ENCODE measurements around the gene RHOJ. TPM values are rescaled to one million over a fixed set of nuclear protein-coding genes. Genes with fewer than 3 reads are reported as not detected.

Gene RHOJ
- total RNA-seq, 1 experiment from 2014 or later: not detected

DNA sequence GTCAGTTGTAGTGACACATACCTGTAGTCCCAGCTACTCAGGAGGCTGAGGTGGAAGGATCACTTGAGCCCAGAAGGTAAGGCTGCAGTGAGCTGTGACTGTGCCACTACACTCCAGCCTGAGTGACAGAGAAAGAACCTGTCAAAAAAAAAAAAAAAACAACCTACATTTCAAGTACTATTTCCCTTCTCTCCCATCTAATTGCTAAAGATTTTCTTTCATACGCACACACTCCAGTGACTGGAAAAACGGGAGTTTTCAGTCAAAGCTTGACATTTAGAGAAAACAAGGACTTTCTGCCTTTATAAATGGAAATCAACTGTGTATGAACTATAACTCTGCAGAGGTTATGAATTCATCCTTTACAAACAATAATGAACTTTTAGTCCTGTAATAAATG is 88.6 kb downstream of the RHOJ start:
- ChIA-PET POLR2A (no interaction called here), RAD21 (ENCODE audit: low non-redundant PET in 1 of 2, low total read pairs in 2 of 2, uncharacterized antibody in 2 of 2, unreplicated experiment in 2 of 2) (no interaction called here)
- intact Hi-C loops (cut with micrococcal nuclease): no loop called here

DNA sequence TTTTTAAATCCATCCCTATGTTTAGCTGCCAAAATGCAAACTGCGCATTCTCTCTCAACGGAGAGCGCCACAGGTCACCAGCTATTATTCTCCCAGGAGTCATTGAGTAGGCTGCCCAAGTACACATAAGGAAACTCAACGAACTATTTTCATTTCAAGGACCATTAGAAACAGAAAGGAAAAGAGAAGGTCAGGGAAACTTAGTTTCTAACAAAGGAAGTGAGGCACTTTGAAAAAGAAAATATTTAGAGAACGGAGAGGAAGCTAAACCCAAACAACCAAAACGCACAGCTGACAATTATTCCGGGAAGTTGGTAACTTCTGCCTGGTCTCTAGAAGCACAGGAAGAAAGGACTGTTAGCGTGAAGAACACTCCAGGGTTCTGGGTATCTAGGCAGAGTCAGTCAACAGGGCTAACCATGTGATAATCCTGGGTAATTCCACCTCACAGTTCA is 91.0 kb downstream of the RHOJ start:
- no peak for TF ChIP-seq TCF7L2 (IDR thresholded peaks at IDR 0.05; ENCODE audit: borderline replicate concordance, extremely low read depth, insufficient read depth, insufficient read length)
- TF ChIP-seq FOSL1 (IDR thresholded peaks at IDR 0.05; ENCODE audit: low read depth): no peak
- TF ChIP-seq EZH2 (IDR thresholded peaks at IDR 0.05): no peak
- TF ChIP-seq, protein P1, sequence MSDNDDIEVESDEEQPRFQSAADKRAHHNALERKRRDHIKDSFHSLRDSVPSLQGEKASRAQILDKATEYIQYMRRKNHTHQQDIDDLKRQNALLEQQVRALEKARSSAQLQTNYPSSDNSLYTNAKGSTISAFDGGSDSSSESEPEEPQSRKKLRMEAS (IDR thresholded peaks at IDR 0.05): no peak
- TF ChIP-seq, protein P2, sequence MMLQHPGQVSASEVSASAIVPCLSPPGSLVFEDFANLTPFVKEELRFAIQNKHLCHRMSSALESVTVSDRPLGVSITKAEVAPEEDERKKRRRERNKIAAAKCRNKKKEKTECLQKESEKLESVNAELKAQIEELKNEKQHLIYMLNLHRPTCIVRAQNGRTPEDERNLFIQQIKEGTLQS (IDR thresholded peaks at IDR 0.05): no peak
- TF ChIP-seq SP1 (IDR thresholded peaks at IDR 0.05; ENCODE audit: low read depth): no peak
- TF ChIP-seq CBX3 (IDR thresholded peaks at IDR 0.05; ENCODE audit: low read depth): no peak
- TF ChIP-seq YY1 (IDR thresholded peaks at IDR 0.05; ENCODE audit: extremely low read depth, insufficient replicate concordance, low read depth, low read length): no peak
- no peak for TF ChIP-seq JUND (IDR thresholded peaks at IDR 0.05)
- TF ChIP-seq ZFX (IDR thresholded peaks at IDR 0.05): no peak
- no peak for TF ChIP-seq SIN3A (IDR thresholded peaks at IDR 0.05; ENCODE audit: low read depth)
- TF ChIP-seq, protein P3, sequence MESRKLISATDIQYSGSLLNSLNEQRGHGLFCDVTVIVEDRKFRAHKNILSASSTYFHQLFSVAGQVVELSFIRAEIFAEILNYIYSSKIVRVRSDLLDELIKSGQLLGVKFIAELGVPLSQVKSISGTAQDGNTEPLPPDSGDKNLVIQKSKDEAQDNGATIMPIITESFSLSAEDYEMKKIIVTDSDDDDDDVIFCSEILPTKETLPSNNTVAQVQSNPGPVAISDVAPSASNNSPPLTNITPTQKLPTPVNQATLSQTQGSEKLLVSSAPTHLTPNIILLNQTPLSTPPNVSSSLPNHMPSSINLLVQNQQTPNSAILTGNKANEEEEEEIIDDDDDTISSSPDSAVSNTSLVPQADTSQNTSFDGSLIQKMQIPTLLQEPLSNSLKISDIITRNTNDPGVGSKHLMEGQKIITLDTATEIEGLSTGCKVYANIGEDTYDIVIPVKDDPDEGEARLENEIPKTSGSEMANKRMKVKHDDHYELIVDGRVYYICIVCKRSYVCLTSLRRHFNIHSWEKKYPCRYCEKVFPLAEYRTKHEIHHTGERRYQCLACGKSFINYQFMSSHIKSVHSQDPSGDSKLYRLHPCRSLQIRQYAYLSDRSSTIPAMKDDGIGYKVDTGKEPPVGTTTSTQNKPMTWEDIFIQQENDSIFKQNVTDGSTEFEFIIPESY (IDR thresholded peaks at IDR 0.05; ENCODE audit: extremely low read depth, insufficient replicate concordance, low read length): no peak
- no peak for DNase-seq (ENCODE audit: low read depth, low spot score)
- Histone ChIP-seq H3K9me2 (ENCODE audit: insufficient read depth) (no peaks in the 10 kb centered on the region), H3K4me3 (replicated peaks in 1 of 2; ENCODE audit: low read depth in 1 of 2, low read length in 2 of 2) (no peak overlapping the region), H3K27me3 (ENCODE audit: insufficient read depth, low read length) (peaks cover 51% of the 10 kb centered on the region), H2AFZ (ENCODE audit: low read depth, low read length, poor library complexity, severe bottlenecking) (no peak overlapping the region), H3K79me2 (ENCODE audit: insufficient read depth, low read length) (no peaks in the 10 kb centered on the region), H3K27ac (ENCODE audit: low read depth, low read length) (no peak overlapping the region), H3K9ac (ENCODE audit: low read length) (no peak overlapping the region), H3K9me3 (ENCODE audit: control insufficient read depth in 1 of 2, insufficient read depth in 1 of 2, low read depth in 1 of 2, low read length in 2 of 2) (no peaks in the 10 kb centered on the region), H3K36me3 (ENCODE audit: control insufficient read depth in 1 of 2, insufficient read depth in 2 of 2, low read length in 2 of 2) (no peaks in the 10 kb centered on the region), H3K4me2 (ENCODE audit: low read length) (no peak overlapping the region), H4K20me1 (ENCODE audit: insufficient read depth) (no peaks in the 10 kb centered on the region), H3K4me1 (ENCODE audit: control insufficient read depth in 1 of 2, insufficient read depth in 2 of 2, low read length in 2 of 2) (no peaks in the 10 kb centered on the region)
- ChIA-PET POLR2A (no interaction called here), RAD21 (ENCODE audit: low non-redundant PET in 1 of 2, low total read pairs in 2 of 2, uncharacterized antibody in 2 of 2, unreplicated experiment in 2 of 2) (no interaction called here), CTCF (no interaction called here)
- intact Hi-C loops (cut with micrococcal nuclease): no loop called here
- no peak for ATAC-seq
- BruUV-seq (replicated peaks): no TSS peak

More for the DNA sequence above, 88.6 kb downstream of the RHOJ start:
- H3K4me1 ChIP-seq (ENCODE audit: control insufficient read depth in 1 of 2, insufficient read depth in 2 of 2, low read length in 2 of 2): no peaks in the 10 kb centered on the region
- TF ChIP-seq RAD21 (IDR thresholded peaks at IDR 0.05; ENCODE audit: low read depth): no peak
- TF ChIP-seq SIN3A (IDR thresholded peaks at IDR 0.05; ENCODE audit: low read depth): no peak
- TF ChIP-seq TCF7L2 (IDR thresholded peaks at IDR 0.05; ENCODE audit: borderline replicate concordance, extremely low read depth, insufficient read depth, insufficient read length): no peak
- TF ChIP-seq YY1 (IDR thresholded peaks at IDR 0.05; ENCODE audit: extremely low read depth, insufficient replicate concordance, low read depth, low read length): no peak
- TF ChIP-seq EZH2phosphoT487 (IDR thresholded peaks at IDR 0.05; ENCODE audit: borderline replicate concordance): no peak
- no peak for TF ChIP-seq FOSL1 (IDR thresholded peaks at IDR 0.05; ENCODE audit: low read depth)
- no peak for TF ChIP-seq SRF (IDR thresholded peaks at IDR 0.05; ENCODE audit: low read depth)
- no peak for TF ChIP-seq CEBPB (IDR thresholded peaks at IDR 0.05; ENCODE audit: low read depth)
- no peak for TF ChIP-seq JUND (IDR thresholded peaks at IDR 0.05)
- TF ChIP-seq ELF1 (IDR thresholded peaks at IDR 0.05; ENCODE audit: borderline replicate concordance, low read depth): no peak
- TF ChIP-seq CBX3 (IDR thresholded peaks at IDR 0.05; ENCODE audit: low read depth): no peak
- TF ChIP-seq, protein P1 (IDR thresholded peaks at IDR 0.05): no peak
- no peak for TF ChIP-seq POLR2AphosphoS5 (IDR thresholded peaks at IDR 0.05; ENCODE audit: low read depth, low read length)
- no peak overlapping the region for H3K27ac ChIP-seq (ENCODE audit: low read depth, low read length)
- H3K36me3 ChIP-seq (ENCODE audit: control insufficient read depth in 1 of 2, insufficient read depth in 2 of 2, low read length in 2 of 2): no peaks in the 10 kb centered on the region
- no peak overlapping the region for H3K4me2 ChIP-seq (ENCODE audit: low read length)
- no peaks in the 10 kb centered on the region for H3K9me3 ChIP-seq (ENCODE audit: control insufficient read depth in 1 of 2, insufficient read depth in 1 of 2, low read depth in 1 of 2, low read length in 2 of 2)
- H3K9ac ChIP-seq (ENCODE audit: low read length): no peak overlapping the region
- no TSS peak for BruUV-seq (replicated peaks)
- CTCF ChIA-PET: no interaction called here
- H3K9me2 ChIP-seq (ENCODE audit: insufficient read depth): no peaks in the 10 kb centered on the region
- no peaks in the 10 kb centered on the region for H3K79me2 ChIP-seq (ENCODE audit: insufficient read depth, low read length)
- DNase-seq (ENCODE audit: low read depth, low spot score): no peak
- H3K4me3 ChIP-seq (replicated peaks in 1 of 2; ENCODE audit: low read depth in 1 of 2, low read length in 2 of 2): no peak overlapping the region
- H4K20me1 ChIP-seq (ENCODE audit: insufficient read depth): no peaks in the 10 kb centered on the region
- peaks cover 59% of the 10 kb centered on the region for H3K27me3 ChIP-seq (ENCODE audit: insufficient read depth, low read length)
- no peak overlapping the region for H2AFZ ChIP-seq (ENCODE audit: low read depth, low read length, poor library complexity, severe bottlenecking)
- no peak for ATAC-seq
